Measurements from ENCODE around the gene BCAS4. TPM values are rescaled to one million over a fixed set of nuclear protein-coding genes. Genes with fewer than 3 reads are reported as not detected.

Gene BCAS4
- 13.5 and 19.5 TPM in 2 replicates for total RNA-seq

GRCh38 chr20:50794846-50795634, at the start of gene BCAS4:
Gene BCAS4, plus strand, starts transcription at chr20:50795061. Its CDS starts 23 bp downstream, at chr20:50795084.

Other genes starting within 250 kb of the BCAS4 start
- 0.33 and 0.73 TPM in 2 replicates for gene RIPOR3, start 103.5 kb upstream of the BCAS4 start, total RNA-seq
- 0.20 and 0.59 TPM in 2 replicates for gene PARD6B, start 63.5 kb upstream of the BCAS4 start, total RNA-seq
- gene ADNP, start 136.4 kb downstream of the BCAS4 start, total RNA-seq, result 40.4 and 49.5 TPM in 2 replicates
- 39.4 and 43.4 TPM in 2 replicates for gene DPM1, start 163.5 kb downstream of the BCAS4 start, total RNA-seq
- 7.6 and 8.3 TPM in 2 replicates for gene MOCS3, start 163.8 kb downstream of the BCAS4 start, total RNA-seq
- 3.2 and 18.6 TPM in 2 replicates for gene KCNG1, start 228.0 kb downstream of the BCAS4 start, total RNA-seq